H9 (cell line): Measurements from ENCODE around the gene SZT2. TPM values are rescaled to one million over a fixed set of nuclear protein-coding genes. Genes with fewer than 3 reads are reported as not detected.

ENCODE experiments used
- DNase-seq: peaks from one replicate; pipeline ENCODE4 v3.0.0-alpha.2; 2017
- H2AFZ ChIP-seq: one replicate; pipeline ENCODE4 v1.6.1; 2013; ENCODE audit warnings: mild to moderate bottlenecking, low read length, control low read depth, moderate library complexity
- H2AK5ac ChIP-seq: 2 replicates; pipeline ENCODE4 v1.6.1; 2013; ENCODE audit warnings: low read length, control low read depth, mixed read lengths; ENCODE audit not compliant: insufficient read length
- H2BK120ac ChIP-seq: one replicate; pipeline ENCODE4 v1.6.1; 2013; ENCODE audit warnings: low read depth, mild to moderate bottlenecking, low read length, control low read depth, inconsistent platforms; ENCODE audit not compliant: poor library complexity, severe bottlenecking
- H2BK12ac ChIP-seq: 2 replicates; pipeline ENCODE4 v1.6.1; 2013; ENCODE audit warnings: low read length, control low read depth, mixed read lengths, low read depth; ENCODE audit not compliant: insufficient read length
- H2BK15ac ChIP-seq: 2 replicates; pipeline ENCODE4 v1.6.1; 2013; ENCODE audit warnings: low read depth, low read length, control low read depth
- H2BK20ac ChIP-seq: one replicate; pipeline ENCODE4 v1.6.1; 2013; ENCODE audit warnings: low read depth, mild to moderate bottlenecking, low read length, control low read depth, inconsistent platforms; ENCODE audit not compliant: poor library complexity, severe bottlenecking
- H2BK5ac ChIP-seq: 2 replicates; pipeline ENCODE4 v1.6.1; 2013; ENCODE audit warnings: low read length, control low read depth, mixed read lengths; ENCODE audit not compliant: insufficient read length
- H3K14ac ChIP-seq: 2 replicates; pipeline ENCODE4 v1.6.1; 2013; ENCODE audit warnings: low read length, control low read depth; ENCODE audit not compliant: insufficient read depth
- H3K18ac ChIP-seq: 2 replicates; pipeline ENCODE4 v1.6.1; 2013; ENCODE audit warnings: low read depth, mild to moderate bottlenecking, mixed read lengths, low read length, control low read depth; ENCODE audit not compliant: insufficient read length
- H3K23ac ChIP-seq: 2 replicates; pipeline ENCODE4 v1.6.1; 2013; ENCODE audit warnings: low read length, control low read depth, mixed read lengths, low read depth; ENCODE audit not compliant: insufficient read length
- H3K23me2 ChIP-seq: 2 replicates; pipeline ENCODE4 v1.6.1; 2013; ENCODE audit warnings: low read depth, mild to moderate bottlenecking, mixed read lengths, low read length, control low read depth; ENCODE audit not compliant: insufficient read length, poor library complexity, severe bottlenecking
- H3K27ac ChIP-seq: 2 replicates; pipeline ENCODE4 v1.5.1; 2013; ENCODE audit warnings: low read length, control low read depth, mixed read lengths, low read depth; ENCODE audit not compliant: insufficient read length
- H3K27me3 ChIP-seq: 2 replicates; pipeline ENCODE4 v1.6.1; 2013; ENCODE audit warnings: low read length, control low read depth, inconsistent platforms; ENCODE audit not compliant: insufficient read depth
- H3K4ac ChIP-seq: 2 replicates; pipeline ENCODE4 v1.6.1; 2013; ENCODE audit warnings: low read depth, mild to moderate bottlenecking, control low read depth, inconsistent platforms, low read length, moderate library complexity
- H3K4me1 ChIP-seq: 2 replicates; pipeline ENCODE4 v1.6.1; 2013; ENCODE audit warnings: low read length, control low read depth, inconsistent platforms; ENCODE audit not compliant: insufficient read depth
- H3K4me2 ChIP-seq: 2 replicates; pipeline ENCODE4 v1.6.1; 2013; ENCODE audit warnings: low read length, control low read depth, mixed read lengths; ENCODE audit not compliant: insufficient read length, insufficient read depth
- H3K56ac ChIP-seq: 2 replicates; pipeline ENCODE4 v1.6.1; 2013; ENCODE audit warnings: low read depth, mild to moderate bottlenecking, mixed read lengths, low read length, control low read depth; ENCODE audit not compliant: insufficient read length
- H3K79me1 ChIP-seq: 2 replicates; pipeline ENCODE4 v1.6.1; 2013; ENCODE audit warnings: low read depth, mild to moderate bottlenecking, moderate library complexity, low read length, control low read depth, inconsistent platforms; ENCODE audit not compliant: insufficient read depth, poor library complexity, severe bottlenecking
- H3K79me2 ChIP-seq: 2 replicates; pipeline ENCODE4 v1.6.1; 2013; ENCODE audit warnings: low read length, control low read depth, inconsistent platforms; ENCODE audit not compliant: insufficient read depth
- H3K9ac ChIP-seq: 2 replicates; pipeline ENCODE4 v1.6.1; 2013; ENCODE audit warnings: low read length, control low read depth, mixed read lengths; ENCODE audit not compliant: insufficient read length; ENCODE audit errors: extremely low read depth
- H3K9me3 ChIP-seq: one replicate; pipeline ENCODE4 v1.6.1; 2013; ENCODE audit warnings: low read depth, low read length, inconsistent platforms; ENCODE audit not compliant: control insufficient read depth
- H3T11ph ChIP-seq: one replicate; pipeline ENCODE4 v1.6.1; 2013; ENCODE audit warnings: mild to moderate bottlenecking, low read length, control low read depth, inconsistent platforms
- H4K20me1 ChIP-seq: one replicate; pipeline ENCODE4 v1.6.1; 2013; ENCODE audit not compliant: control insufficient read depth, insufficient read length, insufficient read depth
- H4K5ac ChIP-seq: 2 replicates; pipeline ENCODE4 v1.6.1; 2013; ENCODE audit warnings: low read depth, mild to moderate bottlenecking, mixed read lengths, low read length, control low read depth; ENCODE audit not compliant: insufficient read length
- H4K8ac ChIP-seq: replicated peaks from 2 replicates; pipeline ENCODE4 v1.6.1; 2013; ENCODE audit warnings: low read length, control low read depth, mixed read lengths, low read depth; ENCODE audit not compliant: insufficient read length
- H4K91ac ChIP-seq: 2 replicates; pipeline ENCODE4 v1.6.1; 2013; ENCODE audit warnings: low read depth, mild to moderate bottlenecking, moderate library complexity, mixed read lengths, low read length, control low read depth; ENCODE audit not compliant: insufficient read length
- H3K27ac Mint-ChIP-seq, 3 experiments: 2 replicates in 2 of 3; 3 replicates in 1 of 3; pipeline ENCODE4 v1.8.0; 2020 to 2021; ENCODE audit warnings: mixed read lengths in 3 of 3, mild to moderate bottlenecking in 1 of 3, moderate library complexity in 1 of 3
- H3K27me3 Mint-ChIP-seq: 2 replicates; pipeline ENCODE4 v1.8.0; 2021; ENCODE audit warnings: low read depth, mild to moderate bottlenecking, moderate library complexity, mixed read lengths
- H3K36me3 Mint-ChIP-seq, 3 experiments: 2 replicates in 2 of 3; 3 replicates in 1 of 3; pipeline ENCODE4 v1.8.0; 2020 to 2021; ENCODE audit warnings: low read depth in 3 of 3, mixed read lengths in 3 of 3; ENCODE audit not compliant: insufficient read depth in 1 of 3
- H3K4me1 Mint-ChIP-seq, 2 experiments: 2 replicates each; pipeline ENCODE4 v1.8.0; 2020; ENCODE audit warnings: mixed read lengths in 2 of 2
- H3K4me3 Mint-ChIP-seq, 2 experiments: 2 replicates in 1 of 2; 3 replicates in 1 of 2; pipeline ENCODE4 v1.8.0; 2020 to 2021; ENCODE audit warnings: mild to moderate bottlenecking in 2 of 2, mixed read lengths in 2 of 2, moderate library complexity in 1 of 2
- H3K9me3 Mint-ChIP-seq, 2 experiments: 2 replicates in 1 of 2; 3 replicates in 1 of 2; pipeline ENCODE4 v1.8.0; 2020; ENCODE audit warnings: mild to moderate bottlenecking in 2 of 2, mixed read lengths in 2 of 2, moderate library complexity in 1 of 2
- CTCF ChIP-seq: fragments of 200-600 bp; sonication (generic); conservative IDR thresholded peaks from 3 replicates; pipeline ENCODE4 v1.8.0; 2021; ENCODE audit warnings: antibody characterized with exemption, mild to moderate bottlenecking
- WGBS: extraction: QIAGEN DNeasy Blood & Tissue Kit; methylation state at CpG from one replicate; pipeline ENCODE4 v1.1.7; 2013; ENCODE audit warnings: missing lambda C conversion rate, low lambda C conversion rate, mixed read lengths; ENCODE audit not compliant: insufficient read length; ENCODE audit errors: extremely low coverage; 5-methylcytosine and 5-hydroxymethylcytosine counted together
- total RNA-seq: library from RNA; stranded (reverse); gene quantifications from 2 replicates; pipeline ENCODE4 v1.2.1, GENCODE V29; 2021

SZT2 gene
- total RNA-seq, 1 experiment from 2014 or later: 16.8 TPM

GRCh38 chr1:43395523-43395922, 5.8 kb downstream of the SZT2 start:
- H2BK120ac ChIP-seq: no peak overlapping the region
- Mint-ChIP-seq H3K4me3 (no peak overlapping the region), H3K27me3 (no peaks in the 10 kb centered on the region), H3K4me1 (peaks cover 1 to 2% of the 10 kb centered on the region in 2 experiments), H3K9me3 (no peaks in the 10 kb centered on the region; a peak in 1 of 5 replicates), H3K27ac (no peak overlapping the region), H3K36me3 (peaks cover 0 to 8% (median 0%) of the 10 kb centered on the region in 3 experiments; a peak in 2 of 7 replicates)
- H3K27ac ChIP-seq: no peak overlapping the region
- H2BK20ac ChIP-seq: no peak overlapping the region
- no peak overlapping the region for H4K5ac ChIP-seq
- H3K9ac ChIP-seq: no peak overlapping the region
- no peak overlapping the region for H3K4me2 ChIP-seq
- H3K27me3 ChIP-seq: no peaks in the 10 kb centered on the region
- H3K23ac ChIP-seq: no peak overlapping the region
- no peaks in the 10 kb centered on the region for H4K20me1 ChIP-seq
- no peak overlapping the region for H4K8ac ChIP-seq
- no peak for DNase-seq
- H3K79me1 ChIP-seq: no peaks in the 10 kb centered on the region
- no peak overlapping the region for H2BK12ac ChIP-seq
- H4K91ac ChIP-seq: no peak overlapping the region
- H3K79me2 ChIP-seq: no peaks in the 10 kb centered on the region
- no peak overlapping the region for H2BK15ac ChIP-seq
- H3K4ac ChIP-seq: no peak overlapping the region
- no peak overlapping the region for H3K18ac ChIP-seq
- H2BK5ac ChIP-seq: no peak overlapping the region
- no peak overlapping the region for H3K14ac ChIP-seq
- no peaks in the 10 kb centered on the region for H3K9me3 ChIP-seq
- no CpG with 5 or more reads among the region's 4 CpGs for WGBS
- no peak overlapping the region for H3K56ac ChIP-seq
- no peak overlapping the region for H2AFZ ChIP-seq
- no peaks in the 10 kb centered on the region for H3K23me2 ChIP-seq
- no peak overlapping the region for H2AK5ac ChIP-seq
- TF ChIP-seq CTCF: no peak
- no peaks in the 10 kb centered on the region for H3K4me1 ChIP-seq
- no peak overlapping the region for H3T11ph ChIP-seq
